Fibroblast of pulmonary artery (primary cell): ENCODE data around the gene ZNF827.

Experiments
- DNase-seq: peaks from one replicate; pipeline ENCODE4 v3.0.0-alpha.2; 2010; ENCODE audit warnings: low read depth
- H3K4me3 ChIP-seq: replicated peaks from 2 replicates; pipeline ENCODE4 v1.5.1; 2011; ENCODE audit warnings: low read depth, mild to moderate bottlenecking, control low read depth, low read length, moderate library complexity
- TF ChIP-seq, protein P1 (sequence below): IDR thresholded peaks from 2 replicates; pipeline ENCODE4 v1.5.1; 2011; ENCODE audit warnings: mild to moderate bottlenecking, control low read depth, low read length, inconsistent platforms; ENCODE audit errors: missing control alignments

Gene ZNF827, protein sequence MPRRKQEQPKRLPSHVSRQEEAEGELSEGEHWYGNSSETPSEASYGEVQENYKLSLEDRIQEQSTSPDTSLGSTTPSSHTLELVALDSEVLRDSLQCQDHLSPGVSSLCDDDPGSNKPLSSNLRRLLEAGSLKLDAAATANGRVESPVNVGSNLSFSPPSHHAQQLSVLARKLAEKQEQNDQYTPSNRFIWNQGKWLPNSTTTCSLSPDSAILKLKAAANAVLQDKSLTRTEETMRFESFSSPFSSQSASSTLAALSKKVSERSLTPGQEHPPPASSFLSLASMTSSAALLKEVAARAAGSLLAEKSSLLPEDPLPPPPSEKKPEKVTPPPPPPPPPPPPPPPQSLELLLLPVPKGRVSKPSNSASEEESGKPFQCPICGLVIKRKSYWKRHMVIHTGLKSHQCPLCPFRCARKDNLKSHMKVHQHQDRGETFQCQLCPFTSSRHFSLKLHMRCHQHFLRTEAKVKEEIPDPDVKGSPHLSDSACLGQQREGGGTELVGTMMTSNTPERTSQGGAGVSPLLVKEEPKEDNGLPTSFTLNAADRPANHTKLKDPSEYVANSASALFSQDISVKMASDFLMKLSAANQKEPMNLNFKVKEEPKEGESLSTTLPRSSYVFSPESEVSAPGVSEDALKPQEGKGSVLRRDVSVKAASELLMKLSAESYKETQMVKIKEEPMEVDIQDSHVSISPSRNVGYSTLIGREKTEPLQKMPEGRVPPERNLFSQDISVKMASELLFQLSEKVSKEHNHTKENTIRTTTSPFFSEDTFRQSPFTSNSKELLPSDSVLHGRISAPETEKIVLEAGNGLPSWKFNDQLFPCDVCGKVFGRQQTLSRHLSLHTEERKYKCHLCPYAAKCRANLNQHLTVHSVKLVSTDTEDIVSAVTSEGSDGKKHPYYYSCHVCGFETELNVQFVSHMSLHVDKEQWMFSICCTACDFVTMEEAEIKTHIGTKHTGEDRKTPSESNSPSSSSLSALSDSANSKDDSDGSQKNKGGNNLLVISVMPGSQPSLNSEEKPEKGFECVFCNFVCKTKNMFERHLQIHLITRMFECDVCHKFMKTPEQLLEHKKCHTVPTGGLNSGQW

DNA sequence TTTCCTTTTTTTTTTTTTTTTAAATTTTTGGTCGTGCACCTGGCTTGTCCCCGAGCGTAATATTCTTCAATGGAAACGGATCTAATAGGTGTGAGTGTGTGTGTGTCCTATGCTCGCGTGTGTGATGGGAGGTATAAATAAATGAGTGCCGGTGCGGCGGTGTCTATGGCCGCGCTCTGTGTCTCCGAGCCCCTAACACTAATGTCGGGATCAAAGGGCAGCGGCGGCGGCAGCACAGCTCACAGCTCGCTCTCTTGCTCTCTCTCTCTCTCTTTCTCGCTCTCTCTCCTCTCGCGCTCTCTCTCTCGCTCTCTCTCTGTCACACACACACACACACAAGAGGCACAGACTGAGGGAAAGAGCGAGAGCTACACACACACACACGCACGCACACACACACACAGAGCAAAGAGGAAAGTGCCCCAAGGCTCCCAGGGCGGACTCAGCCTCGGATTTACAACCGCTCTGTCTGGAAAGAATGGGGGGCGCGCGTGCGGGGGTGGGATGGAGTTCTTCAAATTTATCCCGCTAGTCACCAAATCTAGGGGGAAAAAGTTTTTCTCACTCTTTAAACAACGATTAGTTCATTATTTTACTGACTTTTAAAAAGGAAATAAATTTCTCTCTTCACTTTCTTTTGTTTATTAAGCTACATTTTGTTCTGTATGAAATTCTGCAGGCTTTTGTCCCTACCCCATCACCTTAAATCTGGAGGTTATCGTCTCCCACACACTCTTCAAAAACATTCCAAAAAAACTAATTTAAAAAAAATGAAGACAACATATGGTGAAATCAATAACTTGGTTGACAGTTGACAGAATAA is at the start of gene ZNF827:
Gene ZNF827 (minus strand): TSS at position 206 of the 823 bp plus-strand sequence. CDS start 416 bp downstream, outside the sequence.
- DNase-seq: peak; percentile 83
- peak within 1 kb of the TSS; percentile 92 for H3K4me3 ChIP-seq
- TF ChIP-seq, protein P1, sequence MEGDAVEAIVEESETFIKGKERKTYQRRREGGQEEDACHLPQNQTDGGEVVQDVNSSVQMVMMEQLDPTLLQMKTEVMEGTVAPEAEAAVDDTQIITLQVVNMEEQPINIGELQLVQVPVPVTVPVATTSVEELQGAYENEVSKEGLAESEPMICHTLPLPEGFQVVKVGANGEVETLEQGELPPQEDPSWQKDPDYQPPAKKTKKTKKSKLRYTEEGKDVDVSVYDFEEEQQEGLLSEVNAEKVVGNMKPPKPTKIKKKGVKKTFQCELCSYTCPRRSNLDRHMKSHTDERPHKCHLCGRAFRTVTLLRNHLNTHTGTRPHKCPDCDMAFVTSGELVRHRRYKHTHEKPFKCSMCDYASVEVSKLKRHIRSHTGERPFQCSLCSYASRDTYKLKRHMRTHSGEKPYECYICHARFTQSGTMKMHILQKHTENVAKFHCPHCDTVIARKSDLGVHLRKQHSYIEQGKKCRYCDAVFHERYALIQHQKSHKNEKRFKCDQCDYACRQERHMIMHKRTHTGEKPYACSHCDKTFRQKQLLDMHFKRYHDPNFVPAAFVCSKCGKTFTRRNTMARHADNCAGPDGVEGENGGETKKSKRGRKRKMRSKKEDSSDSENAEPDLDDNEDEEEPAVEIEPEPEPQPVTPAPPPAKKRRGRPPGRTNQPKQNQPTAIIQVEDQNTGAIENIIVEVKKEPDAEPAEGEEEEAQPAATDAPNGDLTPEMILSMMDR: no peak

DNA sequence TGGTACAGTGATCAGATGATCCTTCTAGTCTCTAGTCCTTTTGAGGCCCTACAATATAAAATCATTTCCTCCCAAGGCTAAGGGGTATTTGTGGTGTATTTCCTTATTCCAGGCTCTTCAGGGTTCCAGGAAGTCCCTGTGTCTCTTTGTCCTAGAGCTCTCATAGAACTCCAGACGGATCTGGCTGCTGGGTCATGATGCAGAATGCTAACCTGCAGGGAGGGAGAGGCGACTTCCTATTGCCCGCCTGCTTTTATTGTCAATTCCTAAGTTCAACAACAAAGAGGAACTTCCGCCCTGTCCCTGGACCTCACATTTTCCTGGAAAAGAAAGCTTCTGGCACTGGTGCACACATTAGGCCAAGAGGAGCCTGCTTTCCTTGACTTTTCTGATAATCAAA is 45.9 kb upstream of the ZNF827 start:
- no peak overlapping the region for H3K4me3 ChIP-seq
- DNase-seq: no peak
- TF ChIP-seq, protein P1: no peak

DNA sequence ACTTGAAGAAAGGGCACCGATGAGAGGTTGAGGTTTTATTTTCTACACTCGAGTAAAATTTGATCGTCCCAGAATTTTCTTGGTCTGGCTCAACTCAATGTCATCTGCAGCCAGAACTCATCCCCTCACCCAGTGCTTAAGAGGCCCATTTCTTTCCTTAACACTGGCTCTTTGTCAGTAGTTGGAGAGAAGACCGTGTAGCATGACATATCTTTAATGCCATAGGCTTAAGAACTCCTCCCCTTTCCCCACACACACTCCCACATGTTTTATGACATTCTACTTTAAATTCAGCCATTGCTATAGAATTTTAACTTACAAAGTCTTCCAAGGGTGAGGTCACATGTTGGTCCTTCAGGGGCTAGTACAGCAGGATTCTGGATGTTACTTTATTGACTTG is 44.2 kb upstream of the ZNF827 start:
- no peak for DNase-seq
- no peak overlapping the region for H3K4me3 ChIP-seq
- TF ChIP-seq, protein P1: no peak

DNA sequence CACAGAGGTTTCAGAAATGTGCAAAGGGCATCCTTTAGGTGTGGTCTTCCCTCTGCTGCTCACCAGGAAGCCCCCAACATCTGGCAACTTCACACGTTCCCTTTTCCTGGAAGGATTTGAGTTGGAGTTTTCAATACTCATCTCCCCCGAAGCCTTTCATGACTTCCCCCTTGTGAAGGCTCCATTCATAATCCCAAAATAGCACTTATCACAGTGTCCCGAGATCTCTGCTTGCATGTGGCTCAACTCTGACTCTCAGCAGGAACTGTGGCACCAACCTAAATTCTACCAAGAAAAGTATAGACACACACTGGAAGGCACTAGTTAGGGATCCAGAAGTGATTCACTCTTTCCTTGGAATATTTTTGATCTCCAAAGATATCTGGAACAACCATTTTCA is 40.5 kb upstream of the ZNF827 start:
- no peak for DNase-seq
- H3K4me3 ChIP-seq: no peak overlapping the region
- TF ChIP-seq, protein P1: no peak

DNA sequence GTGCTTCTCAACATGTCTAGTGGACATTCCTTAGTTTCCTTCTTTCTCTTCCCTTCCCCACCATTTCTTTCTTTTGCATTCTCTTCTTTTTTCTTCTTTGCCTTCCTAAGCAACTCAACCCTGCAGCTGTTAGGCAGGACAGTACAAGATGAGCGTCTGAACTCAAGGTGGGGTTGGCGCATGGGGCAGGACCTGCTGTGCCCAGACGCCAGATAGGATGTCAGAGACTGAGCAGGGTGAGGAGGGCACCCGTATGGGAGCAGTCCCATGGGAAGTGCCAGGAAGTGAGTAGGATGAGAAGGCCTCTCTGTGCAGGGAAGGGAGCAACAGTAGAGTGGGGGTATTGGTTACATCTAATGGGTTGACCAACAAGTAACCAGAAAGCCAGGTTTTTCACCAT is 38.1 kb upstream of the ZNF827 start:
- TF ChIP-seq, protein P1: no peak
- DNase-seq: no peak
- H3K4me3 ChIP-seq: no peak overlapping the region

DNA sequence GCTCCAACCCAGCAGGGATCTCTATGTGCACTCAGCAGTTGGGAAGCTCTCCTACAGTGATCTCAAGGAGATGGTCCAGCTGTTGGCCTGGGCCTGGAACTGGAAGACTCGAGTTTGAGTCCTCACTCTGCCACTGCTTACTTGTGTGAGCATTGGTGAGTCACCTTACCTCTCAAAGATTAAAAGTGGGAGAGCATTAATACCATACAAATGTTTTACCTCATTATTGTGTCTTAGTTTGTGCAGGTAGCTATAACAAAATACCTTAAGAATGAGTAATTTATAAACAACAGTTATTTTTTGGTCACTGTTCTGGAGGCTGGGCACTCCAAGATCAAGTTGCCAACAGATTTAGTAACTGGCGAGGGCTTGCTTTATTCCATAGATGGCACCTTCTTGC is 21.4 kb upstream of the ZNF827 start:
- no peak overlapping the region for H3K4me3 ChIP-seq
- DNase-seq: no peak
- TF ChIP-seq, protein P1: no peak
